ENCODE data around the gene ZNF274. TPM values are rescaled to one million over a fixed set of nuclear protein-coding genes. Genes with fewer than 3 reads are reported as not detected.
"Not testable (repeated sequence)": the region's sequence is repeated elsewhere in the genome, so short reads cannot be mapped to it uniquely, and the experiment has no call there.

ZNF274 gene
- total RNA-seq, 4 donors from 2014 or later: 32.4 to 46.8 (median 39.7) TPM

GRCh38 chr19:58252102-58252685 is 69.3 kb downstream of the ZNF274 start:
- TF ChIP-seq POLR2A (IDR thresholded peaks at IDR 0.05) (no peak), CTCF (IDR thresholded peaks at IDR 0.05) (no peak)
- H3K4me3 ChIP-seq: no peak overlapping the region
- no peaks in the 10 kb centered on the region for H3K27me3 ChIP-seq
- no peak for DNase-seq
- H3K36me3 ChIP-seq: peaks cover 0 to 99% (median 5%) of the 10 kb centered on the region in 3 donors
- peaks cover 0 to 98% (median 32%) of the 10 kb centered on the region in 4 donors for H3K9me3 ChIP-seq
- no peaks in the 10 kb centered on the region for H3K4me1 ChIP-seq
- H3K27ac ChIP-seq: no peak overlapping the region

- H3K27me3 ChIP-seq, H3K4me3 ChIP-seq, DNase-seq, H3K4me1 ChIP-seq, H3K27ac ChIP-seq: not testable (repeated sequence)
- Histone ChIP-seq H3K36me3 (peaks cover 0 to 97% (median 4%) of the 10 kb centered on the region in 3 donors), H3K9me3 (peaks cover 4 to 100% (median 54%) of the 10 kb centered on the region in 4 donors)
Observed at GRCh38 chr19:58258259-58258658, 75.4 kb downstream of the ZNF274 start.

- Histone ChIP-seq H3K36me3 (peaks cover 0 to 88% (median 0%) of the 10 kb centered on the region in 3 donors), H3K4me1 (no peaks in the 10 kb centered on the region), H3K27me3 (no peaks in the 10 kb centered on the region), H3K27ac (no peak overlapping the region), H3K9me3 (peaks cover 4 to 100% (median 61%) of the 10 kb centered on the region in 4 donors), H3K4me3 (no peak overlapping the region)
- TF ChIP-seq CTCF (IDR thresholded peaks at IDR 0.05): no peak
- no peak for TF ChIP-seq POLR2A (IDR thresholded peaks at IDR 0.05)
- DNase-seq: no peak
Observed at GRCh38 chr19:58261600-58261967, 78.7 kb downstream of the ZNF274 start.

GRCh38 chr19:58261968-58262921 is 79.4 kb downstream of the ZNF274 start:
- no peak overlapping the region for H3K4me3 ChIP-seq
- H3K4me1 ChIP-seq: no peaks in the 10 kb centered on the region
- DNase-seq: no peak
- TF ChIP-seq CTCF (IDR thresholded peaks at IDR 0.05) (no peak), POLR2A (IDR thresholded peaks at IDR 0.05) (no peak)
- no peak overlapping the region for H3K27ac ChIP-seq
- H3K27me3 ChIP-seq: no peaks in the 10 kb centered on the region
- peaks cover 0 to 84% (median 0%) of the 10 kb centered on the region in 3 donors for H3K36me3 ChIP-seq
- H3K9me3 ChIP-seq: peaks cover 4 to 100% (median 61%) of the 10 kb centered on the region in 4 donors

GRCh38 chr19:58262922-58263296 is 80.0 kb downstream of the ZNF274 start:
- peaks cover 0 to 78% (median 0%) of the 10 kb centered on the region in 3 donors for H3K36me3 ChIP-seq
- no peak overlapping the region for H3K27ac ChIP-seq
- TF ChIP-seq CTCF (IDR thresholded peaks at IDR 0.05) (no peak), POLR2A (IDR thresholded peaks at IDR 0.05) (no peak)
- no peaks in the 10 kb centered on the region for H3K27me3 ChIP-seq
- H3K4me1 ChIP-seq: no peaks in the 10 kb centered on the region
- no peak overlapping the region for H3K4me3 ChIP-seq
- DNase-seq: no peak
- peaks cover 4 to 100% (median 59%) of the 10 kb centered on the region in 4 donors for H3K9me3 ChIP-seq

Other genes with a start within 250 kb of the ZNF274 start
- gene ZNF418, start 247.7 kb upstream of the ZNF274 start, total RNA-seq: 10 to 100 TPM in 1 of 4 donors, 1 to 10 TPM in 2, under 1 TPM in 1; 0.88 to 16.5 (median 2.4) TPM
- gene ZNF256, start 235.4 kb upstream of the ZNF274 start, total RNA-seq: 1 to 10 TPM; 2.7 to 6.2 (median 6.0) TPM
- 1 to 10 TPM in 2 of 4 donors, not detected in 2; 3.1 to 4.0 TPM for gene C19orf18, start 208.5 kb upstream of the ZNF274 start, total RNA-seq
- 10 to 100 TPM; 18.4 to 29.7 (median 20.3) TPM for gene ZNF606, start 180.2 kb upstream of the ZNF274 start, total RNA-seq
- gene ZSCAN1, start 149.0 kb upstream of the ZNF274 start, total RNA-seq: not detected
- 1 to 10 TPM; 1.2 to 6.6 (median 4.0) TPM for gene ZNF135, start 123.8 kb upstream of the ZNF274 start, total RNA-seq
- gene ZSCAN18, start 84.8 kb upstream of the ZNF274 start, total RNA-seq: 10 to 100 TPM; 20.8 to 75.1 (median 47.7) TPM
- gene ZNF329, start 32.3 kb upstream of the ZNF274 start, total RNA-seq: 10 to 100 TPM in 1 of 4 donors, 1 to 10 TPM in 3; 3.4 to 11.6 (median 5.7) TPM
- 100 to 1,000 TPM in 1 of 4 donors, 10 to 100 TPM in 3; 21.9 to 158 (median 31.4) TPM for gene ZNF544, start 45.9 kb downstream of the ZNF274 start, total RNA-seq
- 1 to 10 TPM; 7.0 to 8.9 (median 7.9) TPM for gene ZNF8, start 95.9 kb downstream of the ZNF274 start, total RNA-seq
- 10 to 100 TPM; 41.3 to 54.2 (median 47.2) TPM for gene ERVK3-1, start 122.3 kb downstream of the ZNF274 start, total RNA-seq
- 1 to 10 TPM; 2.5 to 4.6 (median 4.0) TPM for gene ZSCAN22, start 143.9 kb downstream of the ZNF274 start, total RNA-seq
- gene A1BG, start 170.4 kb downstream of the ZNF274 start, total RNA-seq: 10 to 100 TPM in 1 of 4 donors, 1 to 10 TPM in 2, not detected in 1; 5.4 to 26.4 (median 8.3) TPM
- 1 to 10 TPM in 2 of 4 donors, under 1 TPM in 1, not detected in 1; 0.70 to 4.4 (median 2.1) TPM for gene ZNF497, start 179.7 kb downstream of the ZNF274 start, total RNA-seq
- 10 to 100 TPM in 1 of 4 donors, 1 to 10 TPM in 3; 3.3 to 10.9 (median 7.7) TPM for gene ZNF837, start 198.0 kb downstream of the ZNF274 start, total RNA-seq
- gene RPS5, start 204.2 kb downstream of the ZNF274 start, total RNA-seq: 1,000 to 10,000 TPM in 1 of 4 donors, 100 to 1,000 TPM in 3; 428 to 1,258 (median 517) TPM
- not detected for gene RNF225, start 212.6 kb downstream of the ZNF274 start, total RNA-seq
- gene ZNF584, start 225.6 kb downstream of the ZNF274 start, total RNA-seq: 10 to 100 TPM in 1 of 4 donors, 1 to 10 TPM in 3; 2.5 to 18.2 (median 9.6) TPM